Chondrocyte (in vitro differentiated cells): Measurements from ENCODE around the gene MISP. TPM values are rescaled to one million over a fixed set of nuclear protein-coding genes. Genes with fewer than 3 reads are reported as not detected.
A peak's percentile ranks its signal among the peaks of the same experiment; 100 is the strongest.

Experiments used
- DNase-seq: peaks from one replicate; pipeline ENCODE4 v3.0.0; 2021; ENCODE audit warnings: mixed read lengths, low spot score
- H3K27ac Mint-ChIP-seq: one replicate; pipeline ENCODE4 v1.8.0; 2021; ENCODE audit warnings: mild to moderate bottlenecking, moderate library complexity, mixed read lengths; ENCODE audit not compliant: unreplicated experiment
- H3K27me3 Mint-ChIP-seq: 2 replicates; pipeline ENCODE4 v1.8.0; 2021; ENCODE audit warnings: low read depth, mixed read lengths
- H3K36me3 Mint-ChIP-seq: 2 replicates; pipeline ENCODE4 v1.8.0; 2021; ENCODE audit warnings: low read depth, mixed read lengths
- H3K4me1 Mint-ChIP-seq: 2 replicates; pipeline ENCODE4 v1.8.0; 2021; ENCODE audit warnings: low read depth, mild to moderate bottlenecking, mixed read lengths
- H3K4me3 Mint-ChIP-seq: one replicate; pipeline ENCODE4 v1.8.0; 2021; ENCODE audit warnings: mild to moderate bottlenecking, moderate library complexity, mixed read lengths; ENCODE audit not compliant: unreplicated experiment
- H3K9me3 Mint-ChIP-seq: 2 replicates; pipeline ENCODE4 v1.8.0; 2021; ENCODE audit warnings: low read depth, mixed read lengths
- CTCF ChIP-seq: fragments of 200-600 bp; sonication (generic); IDR thresholded peaks from 2 replicates; pipeline ENCODE4 v1.5.0; 2021; ENCODE audit warnings: antibody characterized with exemption, mild to moderate bottlenecking, moderate library complexity
- total RNA-seq: library from RNA; stranded (reverse); gene quantifications from 3 replicates; pipeline ENCODE4 v1.2.1, GENCODE V29; 2021

MISP gene
- total RNA-seq, 1 donor from 2014 or later, result 1.5 TPM

DNA sequence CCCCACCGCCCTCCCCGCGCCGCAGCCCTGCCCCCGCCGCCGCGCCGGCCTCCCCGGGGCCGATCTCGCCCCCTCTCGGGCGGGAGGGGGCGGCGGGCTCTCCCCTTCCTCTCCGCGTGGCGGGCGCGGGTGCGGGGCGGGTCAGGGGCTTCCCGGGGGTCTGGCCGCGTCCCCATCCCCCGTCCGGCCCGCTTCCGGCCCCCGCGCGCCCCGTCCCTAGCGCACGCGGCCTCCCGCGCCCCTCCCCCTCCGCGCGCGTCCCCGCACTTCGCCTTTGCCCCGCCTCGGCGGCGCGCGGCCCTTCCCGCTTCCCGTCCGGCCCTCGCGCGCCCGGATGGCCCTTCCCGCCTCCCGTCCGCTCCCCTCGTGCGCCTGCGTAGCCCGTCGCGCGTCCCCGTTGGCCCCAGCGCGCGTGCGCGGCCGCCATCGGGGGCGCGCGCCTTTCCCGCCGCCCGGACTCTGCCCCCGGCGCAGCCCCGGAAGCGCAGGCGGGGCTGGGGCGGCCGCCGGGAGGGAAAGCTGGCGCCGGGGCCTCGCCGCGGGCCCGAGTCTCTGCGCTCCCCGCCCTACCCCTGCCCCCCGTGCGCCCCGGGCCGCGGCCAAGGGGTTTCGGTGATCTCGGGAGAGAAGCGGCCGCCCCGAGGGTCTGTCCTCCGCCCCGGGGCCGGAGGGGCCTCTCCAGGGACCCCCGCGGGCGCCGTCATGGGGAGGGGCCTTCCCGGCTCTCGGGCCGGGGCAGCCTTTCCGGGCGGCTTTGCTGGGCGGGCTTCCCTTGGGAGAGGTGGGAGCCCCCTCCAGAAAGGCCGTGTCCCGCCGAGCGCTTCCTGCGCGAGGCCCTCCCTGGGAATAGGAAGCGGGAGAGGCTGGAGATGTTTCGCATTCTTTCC, 46.9 kb downstream of the MISP start:
- Mint-ChIP-seq H3K9me3 (no peaks in the 10 kb centered on the region), H3K27me3 (no peaks in the 10 kb centered on the region), H3K4me3 (peak overlapping the region; percentile 81), H3K36me3 (peaks cover 10% of the 10 kb centered on the region), H3K4me1 (peaks cover 38% of the 10 kb centered on the region), H3K27ac (peak overlapping the region; percentile 72)
- no peak for TF ChIP-seq CTCF
- DNase-seq, result peak; percentile 95

DNA sequence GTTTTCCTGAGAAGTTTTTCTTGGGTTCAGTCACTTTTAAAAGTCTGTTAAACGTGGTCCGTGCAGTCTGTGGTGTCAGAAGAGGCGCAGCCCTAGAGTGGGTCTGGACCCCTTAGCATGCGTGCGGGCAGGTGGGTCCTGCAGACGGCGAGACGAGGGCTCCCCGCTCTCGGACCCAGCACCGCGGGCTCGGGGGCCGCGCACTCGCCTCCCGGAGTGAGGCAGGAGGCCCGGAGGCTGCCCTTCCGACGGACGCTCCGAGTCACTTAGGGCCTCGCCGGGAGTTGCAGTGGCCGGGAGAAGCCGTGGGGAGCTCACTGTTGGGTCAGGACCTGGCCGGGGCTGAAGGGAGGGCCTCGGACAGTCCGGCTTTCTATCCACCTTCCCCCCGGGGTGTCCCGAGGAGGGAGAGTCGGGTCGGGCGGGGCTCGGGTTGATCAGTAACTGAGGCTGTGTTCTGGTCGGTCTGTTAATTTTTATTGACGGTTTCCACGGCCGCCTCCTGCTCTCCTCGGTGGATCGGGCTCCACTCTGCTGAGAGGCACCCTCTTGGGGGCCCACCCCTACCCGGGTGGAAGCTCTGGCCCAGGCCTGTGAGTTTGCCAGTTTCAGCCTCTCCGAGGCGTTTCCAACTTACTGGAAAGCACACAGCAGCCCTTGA, 47.6 kb downstream of the MISP start:
- no peaks in the 10 kb centered on the region for H3K9me3 Mint-ChIP-seq
- H3K36me3 Mint-ChIP-seq, result peaks cover 12% of the 10 kb centered on the region
- DNase-seq, result peak; percentile 79
- H3K4me1 Mint-ChIP-seq, result peaks cover 44% of the 10 kb centered on the region
- H3K27ac Mint-ChIP-seq, result peak overlapping the region; percentile 93
- TF ChIP-seq CTCF, result no peak
- H3K4me3 Mint-ChIP-seq, result peak overlapping the region; percentile 81
- H3K27me3 Mint-ChIP-seq, result no peaks in the 10 kb centered on the region

GRCh38 chr19:799076-799881, 48.4 kb downstream of the MISP start:
- TF ChIP-seq CTCF, result peak; percentile 71
- H3K27me3 Mint-ChIP-seq, result no peaks in the 10 kb centered on the region
- H3K27ac Mint-ChIP-seq, result peak overlapping the region; percentile 93
- H3K4me1 Mint-ChIP-seq, result peaks cover 44% of the 10 kb centered on the region
- H3K4me3 Mint-ChIP-seq, result peak overlapping the region; percentile 81
- peaks cover 14% of the 10 kb centered on the region for H3K36me3 Mint-ChIP-seq
- no peaks in the 10 kb centered on the region for H3K9me3 Mint-ChIP-seq
- no peak for DNase-seq

DNA sequence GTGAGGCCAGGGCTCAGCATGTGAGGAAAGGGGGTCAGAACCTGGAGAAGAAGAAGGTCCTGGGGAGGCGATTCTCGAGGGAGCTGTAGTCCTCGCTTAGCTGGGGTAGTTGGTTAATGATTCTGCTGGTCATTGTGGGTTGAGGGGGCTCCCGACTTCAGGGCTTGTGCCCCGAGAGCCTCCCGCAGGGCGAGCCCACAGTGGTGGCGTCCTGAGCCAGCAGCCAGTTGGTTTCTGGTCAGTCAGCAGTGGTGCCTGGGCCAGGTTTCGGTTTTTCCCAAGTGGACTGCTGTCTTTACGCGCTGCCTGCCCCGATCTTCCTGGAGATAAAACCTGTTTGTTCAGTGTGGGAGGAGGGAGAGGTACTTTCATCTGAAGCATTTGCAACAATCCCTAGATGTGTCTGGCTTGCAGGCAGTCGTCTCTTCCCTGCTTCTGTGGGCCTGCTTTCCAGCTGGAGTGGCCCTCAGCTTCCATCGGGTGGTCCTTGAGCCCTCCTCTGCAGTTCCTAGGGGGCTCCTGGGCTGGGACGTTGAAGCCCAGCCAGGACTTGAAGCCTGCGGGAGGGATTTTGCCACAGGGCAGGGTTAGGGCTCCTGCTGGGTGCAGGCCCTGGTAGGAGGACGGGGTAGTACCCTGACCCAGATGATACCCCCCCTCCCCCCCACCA, 49.6 kb downstream of the MISP start:
- Mint-ChIP-seq H3K4me1 (peaks cover 44% of the 10 kb centered on the region), H3K9me3 (no peaks in the 10 kb centered on the region), H3K27ac (peak overlapping the region; percentile 93), H3K27me3 (no peaks in the 10 kb centered on the region), H3K4me3 (peak overlapping the region; percentile 81), H3K36me3 (peaks cover 17% of the 10 kb centered on the region)
- no peak for TF ChIP-seq CTCF
- DNase-seq, result no peak
